NCI-H1092 (cell line): ENCODE data around the gene HRK.

Experiments used
- DNase-seq: peaks from one replicate; lab custom pipeline; 2025; lab: John Stamatoyannopoulos, UW

The HRK gene

DNA sequence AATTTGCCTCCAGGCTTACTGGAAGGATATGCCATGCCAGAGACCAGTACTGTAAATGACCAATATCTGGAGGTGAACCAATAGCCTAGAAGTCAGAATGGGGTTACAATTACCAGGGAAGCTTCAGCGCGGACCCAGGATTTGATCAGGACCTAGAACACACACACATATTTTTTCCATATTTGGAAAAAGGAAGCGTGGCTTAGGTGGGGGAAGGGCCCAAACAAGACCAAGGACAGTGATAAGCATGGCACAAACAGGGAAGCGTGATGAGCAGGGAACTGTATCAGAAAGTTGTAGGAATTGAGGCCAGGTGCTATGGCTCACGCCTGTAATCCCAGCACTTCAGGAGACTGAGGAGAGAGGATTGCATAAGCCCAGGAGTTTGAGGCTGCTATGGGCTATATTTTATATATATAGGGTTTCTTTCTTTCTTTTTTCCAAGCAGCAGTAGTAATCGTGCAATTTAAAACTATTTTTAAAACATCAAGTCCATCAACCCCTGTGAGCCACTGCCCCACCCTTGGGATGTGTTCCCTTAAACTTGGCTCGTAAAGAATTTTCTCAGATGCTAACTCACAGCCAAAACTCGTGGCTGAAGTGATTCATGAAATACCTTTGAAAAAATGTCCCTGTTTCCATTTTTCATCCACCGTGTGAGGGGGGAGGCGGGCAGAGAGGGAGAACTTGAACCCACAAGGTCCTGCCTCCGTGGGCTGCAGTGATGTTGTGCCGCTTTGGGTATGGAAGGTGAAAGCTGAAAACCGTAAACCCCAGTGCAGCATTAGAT is 16.7 kb downstream of the HRK start:
- no peak for DNase-seq

DNA sequence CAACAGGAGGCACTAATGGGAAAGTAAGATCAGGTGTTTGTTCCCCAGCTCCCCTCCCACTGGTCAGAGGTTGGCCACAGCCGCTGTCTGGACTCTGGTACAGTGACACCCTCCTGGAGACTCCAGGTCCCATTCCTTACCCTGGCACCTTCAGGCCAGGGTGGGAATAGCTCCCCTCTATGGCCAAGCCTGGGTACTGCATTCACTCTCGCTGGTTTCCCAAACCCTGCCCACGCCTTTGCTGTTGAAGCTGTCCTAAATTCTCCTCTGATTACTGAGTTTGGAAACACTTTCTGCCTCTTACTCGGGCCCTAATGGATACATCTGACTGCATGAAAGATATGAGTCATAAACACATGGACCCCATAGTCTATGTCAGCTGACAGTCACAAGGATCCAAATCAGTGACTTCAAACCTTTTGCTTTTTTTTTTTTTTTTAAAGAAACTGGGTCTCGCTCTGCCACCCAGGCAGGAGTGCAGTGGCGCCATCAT is 17.9 kb downstream of the HRK start:
- DNase-seq, result no peak

DNA sequence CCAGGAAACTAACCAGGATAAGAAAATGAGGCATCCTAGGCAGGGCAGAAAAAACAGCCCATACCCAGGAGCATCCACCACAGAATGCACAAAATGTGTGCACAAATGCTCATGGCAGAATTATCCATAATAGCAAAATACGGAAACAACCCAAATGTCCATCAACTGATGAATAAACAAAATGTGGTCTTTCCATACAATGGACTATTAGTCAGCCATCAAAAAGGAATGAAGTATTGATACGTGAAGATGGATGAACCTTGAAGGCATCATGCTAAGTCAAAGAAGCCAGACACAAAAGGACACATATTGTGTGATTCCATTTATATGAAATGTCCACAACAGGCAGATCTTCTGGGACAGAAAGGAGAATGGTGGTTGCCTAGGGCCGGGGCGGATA is 19.1 kb downstream of the HRK start:
- no peak for DNase-seq

DNA sequence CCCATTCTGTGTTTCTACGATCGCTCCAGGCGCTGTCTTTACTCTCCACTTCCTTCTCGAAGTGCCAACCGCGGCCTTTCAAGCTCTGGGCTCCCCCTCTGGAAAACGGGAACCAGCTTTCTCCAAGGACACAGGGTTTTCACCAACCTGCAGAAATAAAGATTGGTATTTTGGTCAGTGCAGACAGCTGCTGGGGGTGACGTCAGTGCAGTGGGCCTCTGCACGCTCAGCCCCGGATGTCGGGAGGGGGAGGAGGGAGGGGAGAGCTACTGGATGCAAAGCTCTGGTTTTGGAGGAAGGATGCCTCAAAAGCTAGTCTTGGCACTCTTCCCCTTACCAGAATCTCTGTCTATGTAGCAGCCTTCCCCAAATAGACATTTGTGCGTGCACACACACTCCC is 19.9 kb downstream of the HRK start:
- DNase-seq, result no peak

DNA sequence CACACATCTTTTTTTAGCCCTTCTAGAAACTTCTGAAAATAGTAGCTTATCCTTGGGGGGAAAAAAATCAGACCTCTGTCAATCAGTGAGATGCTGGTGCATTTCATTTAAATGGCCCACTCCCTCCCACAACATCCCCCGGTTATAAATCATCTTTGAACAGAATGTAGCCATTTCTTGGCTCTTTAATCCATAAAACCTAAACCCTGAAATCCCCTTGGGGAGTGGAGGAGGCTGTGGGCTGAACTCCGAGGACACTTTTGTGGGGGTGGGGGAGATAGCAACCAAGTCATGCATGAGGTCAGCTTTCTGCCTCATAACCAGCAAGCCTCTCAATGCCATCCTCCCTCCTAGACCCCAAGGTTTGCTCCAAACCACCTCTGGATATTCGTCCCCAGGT is 21.0 kb downstream of the HRK start:
- DNase-seq, result no peak

DNA sequence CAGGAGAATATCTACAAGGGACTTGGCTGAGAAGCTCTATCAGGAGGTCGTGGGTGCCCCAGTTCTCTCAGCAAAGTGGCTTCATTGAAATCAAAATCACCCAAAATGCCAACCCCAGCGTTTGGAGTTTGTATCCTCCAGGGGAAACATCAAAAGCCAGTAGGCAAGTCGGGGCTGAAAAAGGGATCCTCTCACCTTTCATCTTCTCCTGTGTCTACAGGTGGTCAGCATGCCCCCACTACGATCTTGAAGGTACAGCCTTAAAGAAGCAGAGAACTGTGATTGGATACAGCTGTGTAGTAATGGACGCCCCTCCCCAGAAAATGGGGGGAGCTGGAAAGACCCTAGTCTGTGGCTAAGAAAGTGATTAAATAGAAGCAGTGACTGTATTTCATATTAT is 22.2 kb downstream of the HRK start:
- no peak for DNase-seq

DNA sequence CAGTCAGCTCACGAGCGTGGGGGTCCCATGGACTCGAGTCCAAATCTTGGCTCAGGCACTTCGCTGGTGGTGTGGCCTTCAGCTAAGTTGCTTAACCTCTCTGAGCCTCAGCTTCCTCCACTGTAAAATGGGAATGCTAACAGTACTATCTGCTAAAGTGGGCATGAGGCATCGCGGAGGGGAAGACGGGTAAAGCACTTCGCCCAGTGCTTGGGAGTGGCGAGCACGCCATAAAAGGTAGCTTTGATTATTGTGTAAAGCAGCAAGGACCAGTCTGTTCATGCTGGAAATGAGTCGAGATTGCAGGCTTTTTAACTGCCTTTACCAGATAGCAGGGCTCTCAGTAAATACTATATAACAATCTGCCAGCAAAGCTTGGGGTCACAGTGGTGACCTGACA is 24.5 kb downstream of the HRK start:
- no peak for DNase-seq

DNA sequence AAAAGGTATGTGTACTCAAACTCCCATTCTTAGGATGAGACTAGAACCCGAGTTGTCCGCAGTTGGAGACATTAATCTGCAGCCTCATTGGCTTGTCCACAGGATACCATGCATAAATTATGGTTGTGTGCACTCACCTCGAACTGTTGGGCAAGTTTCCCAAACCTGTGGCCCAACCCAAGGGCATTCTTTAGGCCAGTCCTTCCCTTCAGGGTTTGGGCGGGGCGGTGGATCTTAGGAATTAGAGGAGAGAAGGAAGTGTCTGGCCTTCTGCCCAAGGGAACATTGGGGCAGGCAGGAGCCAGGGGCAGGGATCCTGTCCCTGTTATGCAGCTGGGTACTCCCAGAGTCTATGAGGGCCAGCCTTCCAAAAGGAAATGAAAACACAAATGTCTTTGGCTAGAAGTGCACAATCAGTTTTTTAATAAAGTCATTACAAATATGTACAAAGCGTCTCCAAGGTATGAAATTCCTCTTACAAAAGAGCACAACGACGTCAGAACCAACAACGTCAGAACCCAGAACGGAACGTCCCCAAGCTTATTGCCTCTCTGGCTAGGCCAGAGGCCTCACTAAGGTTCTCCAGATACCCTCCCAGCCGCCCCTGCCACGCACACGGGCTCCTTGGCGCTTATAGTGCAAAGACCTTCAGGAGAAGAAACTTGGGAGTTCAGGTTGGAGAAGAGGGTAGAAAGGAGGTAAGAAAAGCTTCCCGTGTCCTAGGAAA is 25.3 kb downstream of the HRK start:
- DNase-seq, result no peak

DNA sequence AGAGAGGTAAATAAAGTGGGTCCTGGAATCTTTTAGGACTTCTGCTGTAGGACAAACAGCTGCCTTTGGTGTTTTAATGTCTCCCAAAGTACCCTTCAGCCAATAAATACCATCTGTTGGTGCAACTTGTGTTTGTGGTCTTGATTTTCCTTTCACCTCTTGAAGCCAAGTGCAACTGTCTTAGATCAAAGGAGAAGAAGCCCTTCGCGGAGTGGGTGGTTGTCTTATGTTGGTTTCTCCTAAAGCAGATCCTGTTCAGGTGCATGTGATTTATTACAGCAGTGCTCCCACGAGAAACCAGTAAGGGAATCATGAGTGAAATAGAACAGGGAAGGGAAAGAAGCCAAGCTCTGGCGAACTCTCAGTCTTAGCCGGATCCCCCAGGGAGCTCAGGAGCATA is 27.7 kb downstream of the HRK start:
- no peak for DNase-seq

DNA sequence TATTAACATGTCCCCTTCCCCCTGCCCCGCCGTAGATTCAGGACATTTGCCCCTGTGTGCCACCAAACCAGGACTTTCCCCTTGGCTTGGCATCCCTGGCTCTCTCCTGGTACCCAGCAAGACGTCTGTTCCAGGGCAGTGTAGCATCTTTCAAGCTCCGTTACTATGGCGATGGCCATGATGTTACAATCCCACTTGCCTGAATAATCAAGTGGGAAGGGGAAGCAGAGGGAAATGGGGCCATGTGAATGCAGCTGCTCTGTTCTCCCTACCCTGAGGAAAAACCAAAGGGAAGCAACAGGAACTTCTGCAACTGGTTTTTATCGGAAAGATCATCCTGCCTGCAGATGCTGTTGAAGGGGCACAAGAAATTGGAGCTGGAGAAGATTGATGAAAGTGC is 28.9 kb downstream of the HRK start:
- no peak for DNase-seq

DNA sequence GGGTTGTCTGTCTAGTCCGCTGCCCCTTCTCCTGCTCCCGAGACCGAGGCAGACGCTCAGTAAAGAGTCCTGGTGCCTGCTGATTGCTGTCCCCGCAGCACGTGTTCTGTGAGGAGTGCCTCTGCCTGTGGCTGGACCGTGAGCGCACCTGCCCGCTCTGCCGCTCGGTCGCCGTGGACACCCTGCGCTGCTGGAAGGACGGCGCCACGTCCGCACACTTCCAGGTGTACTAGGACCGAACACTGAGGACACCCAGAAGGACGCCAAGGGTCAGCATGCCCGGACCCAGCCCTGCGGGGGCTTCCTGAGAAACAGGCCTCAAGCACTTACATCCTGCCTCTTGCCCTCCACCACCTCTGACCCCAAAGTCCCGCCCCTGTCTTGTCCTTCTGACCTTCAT is 32.0 kb downstream of the HRK start:
- DNase-seq, result no peak

DNA sequence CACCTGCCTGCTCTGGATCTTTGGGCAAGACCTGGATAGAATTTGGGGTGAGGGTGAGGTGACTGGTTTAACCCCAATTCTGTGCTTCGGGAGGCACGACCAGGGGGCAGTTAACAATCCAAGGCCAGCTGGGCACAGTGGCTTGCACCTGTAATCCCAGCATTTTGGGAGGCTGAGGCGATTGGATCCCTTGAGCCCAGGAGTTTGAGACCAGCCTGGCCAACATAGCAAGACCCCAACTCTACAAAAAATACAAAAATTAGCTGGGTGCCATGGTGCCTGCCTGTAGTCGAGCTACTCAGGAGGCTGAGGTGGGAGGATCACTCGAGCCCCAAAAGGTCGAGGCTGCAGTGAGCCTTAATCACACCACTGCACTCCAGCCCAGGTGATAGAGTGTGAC is 38.2 kb downstream of the HRK start:
- no peak for DNase-seq

DNA sequence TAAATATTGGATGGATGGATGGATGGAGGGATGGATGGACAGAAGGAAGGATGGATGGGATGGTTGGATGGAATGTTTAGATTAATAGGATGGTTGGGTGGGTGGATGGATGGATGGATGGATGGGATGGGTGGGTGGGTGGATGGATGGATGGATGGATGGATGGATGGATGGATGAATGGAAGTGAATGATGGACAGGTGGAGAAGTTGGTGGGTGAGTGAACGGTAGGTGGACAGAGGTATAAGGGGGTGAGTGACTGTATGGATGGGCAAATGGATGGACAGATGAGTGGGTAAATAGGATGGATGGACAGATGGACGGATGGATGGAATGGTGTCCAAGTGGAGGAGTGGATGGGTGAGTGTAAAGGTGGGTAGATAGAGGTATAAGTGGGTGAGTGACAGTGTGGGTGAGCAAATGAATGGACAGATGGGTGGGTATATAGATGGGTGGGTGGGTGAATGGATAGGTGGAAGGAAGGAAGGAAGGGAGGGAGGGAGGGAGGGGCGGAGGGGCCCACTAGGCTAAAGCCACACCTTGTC is 41.9 kb downstream of the HRK start:
- no peak for DNase-seq

DNA sequence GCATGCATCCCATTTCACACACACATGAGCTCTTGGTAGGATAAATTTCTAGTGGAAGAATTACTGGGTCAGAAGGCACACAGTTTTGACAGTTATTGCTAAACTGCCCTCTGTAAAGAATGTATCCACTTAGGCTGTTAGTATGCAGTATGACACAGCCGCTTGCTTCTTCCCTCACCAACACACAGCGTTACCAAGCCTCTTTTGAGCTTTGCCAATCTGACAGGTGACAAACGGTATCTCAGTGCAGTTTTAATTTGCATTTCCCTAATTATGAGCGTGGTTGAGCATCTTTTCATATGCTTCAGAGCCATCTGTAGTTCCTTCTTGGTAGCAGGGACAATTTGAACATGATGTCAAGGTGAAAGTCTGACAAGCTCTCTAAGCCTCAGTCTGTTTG is 42.9 kb downstream of the HRK start:
- DNase-seq, result no peak

DNA sequence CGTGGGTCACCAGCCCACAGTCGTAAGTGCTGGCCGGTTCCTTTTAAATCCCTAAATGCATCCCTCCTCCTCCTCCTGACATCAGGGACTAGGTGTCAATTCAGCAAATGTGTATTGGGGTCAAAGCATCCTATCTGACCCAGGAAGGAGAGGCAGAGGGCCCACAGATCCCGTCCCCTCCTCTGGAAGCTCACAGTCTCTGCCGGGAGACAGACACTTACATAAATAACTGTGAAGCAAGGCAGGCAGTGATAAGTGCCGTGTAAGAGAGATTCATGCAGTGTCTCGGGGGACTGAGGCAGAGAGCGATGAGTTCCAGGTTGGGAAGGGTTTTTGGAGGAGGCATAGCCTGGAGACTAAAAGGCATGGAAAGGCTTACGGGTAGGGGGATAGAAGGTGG is 44.1 kb downstream of the HRK start:
- no peak for DNase-seq

DNA sequence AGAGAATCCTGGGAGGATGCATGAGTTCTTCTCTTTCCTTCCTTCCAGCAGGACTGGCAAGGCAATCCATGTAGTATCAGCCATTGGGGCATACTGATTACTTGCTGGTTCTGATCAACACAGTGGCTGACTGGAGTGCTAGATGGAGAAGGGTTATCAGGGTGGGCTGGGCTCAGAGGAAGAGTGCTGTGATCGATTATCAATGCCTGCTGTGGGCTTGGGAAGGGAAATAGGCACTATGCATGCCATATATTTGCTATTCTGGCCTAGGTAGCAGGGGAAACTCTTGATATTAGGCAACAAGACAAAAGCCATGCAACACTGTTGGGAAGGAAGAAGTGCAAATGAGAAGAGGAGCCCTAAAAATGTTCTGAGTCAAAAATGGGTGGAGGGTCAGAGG is 45.8 kb downstream of the HRK start:
- no peak for DNase-seq

DNA sequence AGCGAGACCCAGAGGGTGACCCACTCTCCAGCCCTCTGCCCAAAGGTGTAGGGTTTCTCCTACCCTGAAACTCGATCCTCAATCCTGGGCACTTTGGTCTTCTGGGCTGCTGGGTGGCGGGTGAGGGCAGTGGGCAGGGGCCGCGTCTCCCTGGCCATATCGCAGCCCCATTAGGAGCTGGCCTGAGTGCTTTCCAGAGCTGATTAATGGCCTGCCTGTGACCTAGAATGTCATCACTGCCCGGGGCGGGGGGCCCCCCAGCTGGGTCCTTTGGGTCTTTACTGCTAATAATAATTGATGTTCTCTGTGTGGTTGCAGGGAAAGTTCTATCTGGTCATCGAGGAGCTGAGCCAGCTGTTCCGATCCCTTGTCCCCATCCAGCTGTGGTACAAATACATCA is 47.8 kb downstream of the HRK start:
- no peak for DNase-seq

DNA sequence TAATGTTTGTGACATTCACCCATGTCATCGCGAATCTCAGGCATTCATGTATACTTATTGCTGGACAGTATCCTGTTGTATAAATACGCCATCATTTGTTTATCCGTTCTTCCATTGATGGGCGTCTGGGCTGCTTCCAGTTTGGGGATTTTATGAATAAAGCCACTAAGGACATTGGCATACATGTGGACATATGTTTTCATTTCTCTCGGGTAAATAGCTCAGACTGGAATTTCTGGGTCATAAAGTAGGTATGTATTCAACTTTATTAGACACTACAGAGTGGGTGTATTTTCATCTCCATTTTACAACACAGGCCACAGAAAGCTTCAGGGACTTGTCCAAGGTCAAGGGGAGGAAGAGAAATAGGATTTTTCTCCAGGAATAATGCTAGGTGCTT is 48.9 kb downstream of the HRK start:
- DNase-seq, result no peak

DNA sequence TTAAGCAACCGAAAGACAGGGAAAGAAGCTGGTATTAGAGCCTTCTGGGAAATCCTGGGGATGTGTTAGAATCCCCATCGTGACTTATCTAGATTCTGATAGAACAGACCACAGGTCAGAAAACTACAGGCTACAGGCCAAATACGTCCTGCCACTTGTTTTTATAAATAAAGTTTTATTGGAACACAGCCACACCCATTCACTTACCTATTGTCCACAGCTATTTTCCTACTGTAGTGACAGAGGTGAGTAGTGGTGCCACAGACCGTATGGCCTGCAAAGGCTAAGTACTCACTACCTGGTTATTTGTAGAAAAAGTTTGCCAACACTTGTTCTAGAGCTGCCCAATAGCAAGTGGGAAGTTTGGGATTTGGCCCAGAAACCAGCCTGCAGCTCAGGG is 53.8 kb downstream of the HRK start:
- DNase-seq, result no peak

DNA sequence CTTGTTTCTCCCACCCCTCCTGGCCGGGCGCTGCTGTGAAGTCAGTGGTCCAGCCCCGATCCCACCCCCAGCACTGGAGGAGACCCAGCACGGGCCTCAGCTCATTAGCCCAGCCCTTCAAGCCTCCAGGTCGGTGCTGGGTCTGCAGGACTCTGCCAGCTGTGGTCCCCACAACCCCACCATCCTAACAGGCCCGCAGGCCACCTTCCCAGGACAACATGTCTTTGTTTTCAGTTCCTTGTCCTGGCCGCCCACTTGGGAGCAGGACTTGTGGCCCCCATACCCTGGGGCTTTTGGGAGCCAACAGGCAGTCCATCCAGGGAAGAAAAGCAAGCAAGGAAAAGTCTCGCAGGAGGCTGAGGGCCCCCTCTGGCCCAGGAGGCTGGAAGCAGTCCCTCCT is 60.0 kb downstream of the HRK start:
- no peak for DNase-seq

DNA sequence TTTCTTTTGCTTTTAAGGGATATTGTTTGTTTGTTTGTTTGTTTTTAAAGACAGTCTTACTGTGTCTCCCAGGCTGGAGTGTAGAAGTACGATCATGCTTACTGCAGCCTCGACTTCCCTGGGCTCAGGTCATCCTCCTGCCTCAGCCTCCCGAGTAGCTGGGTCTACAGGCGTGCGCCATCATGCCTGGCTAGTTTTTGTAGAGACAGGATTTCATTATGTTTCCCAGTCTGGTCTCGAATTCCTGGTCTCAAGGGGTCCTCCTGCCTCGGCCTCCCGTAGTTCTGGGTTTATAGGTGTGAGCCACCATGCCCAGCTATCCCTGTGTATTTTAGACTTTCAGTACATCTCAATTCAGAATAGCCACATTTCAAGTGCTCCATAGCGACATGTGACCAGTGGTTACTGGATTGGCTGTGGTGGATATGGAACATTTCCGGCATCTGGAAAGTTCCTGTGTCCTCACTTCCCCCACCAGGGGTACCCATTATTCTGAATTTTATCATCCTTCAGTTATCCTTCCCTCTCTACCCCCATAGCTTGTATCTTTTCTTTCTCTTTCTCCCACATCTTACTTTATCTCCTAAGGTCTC is 61.1 kb downstream of the HRK start:
- no peak for DNase-seq

DNA sequence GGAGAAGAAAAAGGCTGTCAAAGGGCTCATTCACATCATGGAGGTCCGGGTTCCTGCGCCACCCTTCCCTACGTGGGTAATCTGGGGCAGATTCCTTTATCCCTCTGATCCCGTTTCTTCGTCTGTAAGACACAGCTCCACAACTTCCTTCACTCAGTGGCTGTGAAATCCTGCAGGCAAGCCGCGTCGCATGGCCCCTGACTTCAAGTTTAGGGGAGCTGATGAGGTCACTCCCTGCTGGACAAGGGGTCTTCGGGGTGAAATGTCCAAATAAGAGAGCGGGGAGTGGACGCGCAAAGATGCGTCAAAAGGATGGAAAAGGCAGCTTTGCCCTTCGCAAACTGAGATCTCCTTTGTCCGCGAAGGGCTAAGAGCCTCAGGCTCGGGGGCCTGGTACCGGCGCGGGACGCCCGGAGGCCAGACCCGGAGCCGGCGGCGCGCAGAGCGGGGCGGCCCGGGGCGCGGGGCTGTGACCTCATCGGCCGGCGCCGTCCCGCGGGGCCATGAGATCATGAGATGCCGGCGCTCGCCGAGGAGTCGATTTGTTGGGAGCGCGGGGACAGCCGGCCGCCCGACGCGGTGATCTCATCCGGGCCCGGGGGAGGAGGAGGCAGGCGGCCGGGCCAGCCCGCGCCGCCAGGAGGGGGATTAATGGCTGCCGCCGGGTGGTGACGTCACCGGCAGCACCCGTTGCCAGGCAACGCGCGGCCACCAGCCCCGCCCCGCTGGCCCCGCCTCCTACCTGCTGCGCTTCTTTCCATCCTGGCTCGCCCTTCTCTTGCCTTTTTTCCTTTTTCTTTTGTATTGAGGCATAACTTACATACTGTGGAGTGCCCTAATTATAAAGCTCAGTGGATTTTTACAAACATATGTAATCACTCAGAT is 62.1 kb downstream of the HRK start:
- DNase-seq, result peak; percentile 51
